Tibial nerve (tissue), 4 donors: Measurements from ENCODE around the gene ITGAD. TPM values are rescaled to one million over a fixed set of nuclear protein-coding genes. Genes with fewer than 3 reads are reported as not detected.
A peak's percentile ranks its signal among the peaks of the same experiment; 100 is the strongest.

Source experiments
- DNase-seq, 2 donors: peaks; one replicate each; pipeline ENCODE4 v3.0.0-alpha.2; 2019; ENCODE audit warnings: low spot score in 2 of 2
- H3K27ac ChIP-seq, 4 donors: fragments of 200-600 bp; sonication (generic) in 3 of 4; one replicate each; pipeline ENCODE4 v1.5.1; 2017 to 2019; ENCODE audit warnings: mild to moderate bottlenecking in 1 of 4
- H3K27me3 ChIP-seq, 2 donors: fragments of 200-600 bp; sonication (generic) in 1 of 2; one replicate each; pipeline versions ENCODE4 v1.5.1 to v1.6.0; 2017 to 2019
- H3K36me3 ChIP-seq, 3 donors: fragments of 200-600 bp; sonication (generic); one replicate each; pipeline ENCODE4 v1.5.1; 2018 to 2019
- H3K4me1 ChIP-seq, 4 donors: fragments of 200-600 bp; sonication (generic) in 3 of 4; one replicate each; pipeline ENCODE4 v1.5.1; 2017 to 2019
- H3K4me3 ChIP-seq, 4 donors: fragments of 200-600 bp; sonication (generic) in 3 of 4; one replicate each; pipeline ENCODE4 v1.5.1; 2017 to 2019; ENCODE audit warnings: mild to moderate bottlenecking in 1 of 4, moderate library complexity in 1 of 4
- H3K9me3 ChIP-seq, 4 donors: fragments of 200-600 bp; sonication (generic) in 3 of 4; one replicate each; pipeline ENCODE4 v1.5.1; 2017 to 2019
- EP300 ChIP-seq, 2 donors: sonication (generic); formaldehyde crosslinking; IDR thresholded peaks; one replicate each; pipeline ENCODE4 v1.6.1; 2017; ENCODE audit warnings: antibody characterized with exemption in 2 of 2, mild to moderate bottlenecking in 1 of 2
- POLR2A ChIP-seq, 2 donors: fragments of 450-650 bp; IDR thresholded peaks; one replicate each; pipeline ENCODE4 v1.6.1; 2017; ENCODE audit warnings: antibody characterized with exemption in 2 of 2, mild to moderate bottlenecking in 2 of 2, moderate library complexity in 2 of 2
- WGBS, 2 donors: methylation state at CpG; one replicate each; pipeline ENCODE4 v1.1.5; 2018; 5-methylcytosine and 5-hydroxymethylcytosine counted together
- total RNA-seq, 4 donors: library from RNA; depleted of rRNA; stranded (reverse); fragments of >200 nt; gene quantifications; one replicate each; pipeline ENCODE4 v1.1.0, GENCODE V29; 2016
- TF ChIP-seq, protein P1 (sequence below), 5 experiments: fragments of 200-600 bp in 3 of 5; fragments of 450-650 bp in 2 of 5; sonication (generic) in 3 of 5; IDR thresholded peaks; one replicate each; pipeline ENCODE4 v1.5.1; 2016 to 2019; ENCODE audit warnings: antibody characterized with exemption in 5 of 5, mild to moderate bottlenecking in 3 of 5, moderate library complexity in 2 of 5

Gene ITGAD
- total RNA-seq, 4 donors from 2014 or later, result under 0.01 to 0.22 TPM; not detected in 2

DNA sequence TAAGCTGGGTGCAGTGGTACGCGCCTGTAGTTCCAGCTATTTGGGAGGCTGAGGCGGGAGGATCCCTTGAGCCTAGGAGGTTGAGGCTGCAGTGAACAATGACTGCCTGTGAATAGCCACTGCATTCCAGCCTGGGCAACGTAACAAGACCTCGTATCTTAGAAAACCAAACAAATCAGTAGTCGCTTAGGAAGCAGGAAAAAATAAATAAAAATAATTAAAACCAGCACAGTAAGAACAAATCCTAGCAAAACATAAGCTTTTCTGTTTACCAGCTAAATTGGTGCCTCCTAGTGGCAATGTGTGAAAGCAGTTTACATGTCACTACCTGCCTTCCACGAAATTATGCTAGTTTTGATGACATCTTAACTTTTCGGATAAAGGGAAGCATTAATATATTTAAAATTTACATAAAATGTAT lies 67.5 kb downstream of the ITGAD start:
- Histone ChIP-seq H3K9me3 (no peaks in the 10 kb centered on the region), H3K27ac (peak overlapping the region in 3 of 4 donors; percentile 85 to 100 (median 97)), H3K36me3 (peaks cover 0 to 48% (median 0%) of the 10 kb centered on the region in 3 donors), H3K4me1 (peaks cover 0 to 43% (median 20%) of the 10 kb centered on the region in 4 donors), H3K27me3 (no peaks in the 10 kb centered on the region), H3K4me3 (peak overlapping the region in 3 of 4 donors; percentile 19 to 97 (median 76))
- TF ChIP-seq EP300 (IDR thresholded peaks at IDR 0.05) (no peak), POLR2A (IDR thresholded peaks at IDR 0.05) (no peak)
- TF ChIP-seq, protein P1, sequence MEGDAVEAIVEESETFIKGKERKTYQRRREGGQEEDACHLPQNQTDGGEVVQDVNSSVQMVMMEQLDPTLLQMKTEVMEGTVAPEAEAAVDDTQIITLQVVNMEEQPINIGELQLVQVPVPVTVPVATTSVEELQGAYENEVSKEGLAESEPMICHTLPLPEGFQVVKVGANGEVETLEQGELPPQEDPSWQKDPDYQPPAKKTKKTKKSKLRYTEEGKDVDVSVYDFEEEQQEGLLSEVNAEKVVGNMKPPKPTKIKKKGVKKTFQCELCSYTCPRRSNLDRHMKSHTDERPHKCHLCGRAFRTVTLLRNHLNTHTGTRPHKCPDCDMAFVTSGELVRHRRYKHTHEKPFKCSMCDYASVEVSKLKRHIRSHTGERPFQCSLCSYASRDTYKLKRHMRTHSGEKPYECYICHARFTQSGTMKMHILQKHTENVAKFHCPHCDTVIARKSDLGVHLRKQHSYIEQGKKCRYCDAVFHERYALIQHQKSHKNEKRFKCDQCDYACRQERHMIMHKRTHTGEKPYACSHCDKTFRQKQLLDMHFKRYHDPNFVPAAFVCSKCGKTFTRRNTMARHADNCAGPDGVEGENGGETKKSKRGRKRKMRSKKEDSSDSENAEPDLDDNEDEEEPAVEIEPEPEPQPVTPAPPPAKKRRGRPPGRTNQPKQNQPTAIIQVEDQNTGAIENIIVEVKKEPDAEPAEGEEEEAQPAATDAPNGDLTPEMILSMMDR (IDR thresholded peaks at IDR 0.05), result peak; percentile 25 to 59 (median 37)
- 42 to 44% methylated on average over 8 of the region's 8 CpGs for WGBS, 2 donors
- no peak for DNase-seq

DNA sequence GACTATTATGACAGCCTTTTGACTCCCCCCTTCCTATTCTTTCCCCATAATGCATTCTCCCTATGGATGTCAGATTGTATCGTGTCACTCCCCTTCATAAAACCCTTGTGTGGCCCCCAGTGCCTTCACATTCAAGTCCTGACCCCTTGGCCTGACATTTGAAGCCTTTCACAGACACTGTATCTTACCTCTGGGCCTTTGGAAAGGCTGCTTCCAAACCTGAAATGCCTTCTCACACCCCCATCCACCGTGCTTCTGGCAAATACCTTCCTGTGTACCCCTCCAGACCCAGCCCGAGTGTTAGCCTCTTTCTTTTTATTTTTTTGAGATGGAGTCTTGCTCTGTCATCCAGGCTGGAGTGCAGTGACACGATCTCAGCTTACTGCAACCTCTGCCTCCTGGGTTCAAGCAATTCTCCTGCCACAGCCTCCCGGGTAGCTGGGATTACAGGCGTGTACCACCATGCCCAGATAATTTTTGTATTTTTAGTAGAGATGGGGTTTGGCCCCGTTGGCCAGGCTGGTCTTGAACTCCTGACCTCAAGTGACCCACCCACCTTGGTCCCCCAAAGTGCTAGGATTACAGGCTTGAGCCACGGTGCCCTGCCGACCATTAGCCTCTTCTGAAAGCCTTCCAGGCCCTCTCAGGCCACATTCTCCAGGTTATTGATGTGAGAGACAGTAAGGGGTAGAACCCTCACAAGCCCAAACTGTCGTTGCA lies 68.2 kb downstream of the ITGAD start:
- Histone ChIP-seq H3K27me3 (no peaks in the 10 kb centered on the region), H3K4me3 (no peak overlapping the region), H3K27ac (peak overlapping the region in 1 of 4 donors; percentile 85), H3K9me3 (no peaks in the 10 kb centered on the region), H3K36me3 (peaks cover 0 to 55% (median 0%) of the 10 kb centered on the region in 3 donors), H3K4me1 (peaks cover 0 to 36% (median 19%) of the 10 kb centered on the region in 4 donors)
- WGBS, 2 donors, result 87% methylated on average over 10 of the region's 10 CpGs
- no peak for TF ChIP-seq EP300 (IDR thresholded peaks at IDR 0.05)
- TF ChIP-seq, protein P1 (IDR thresholded peaks at IDR 0.05), result no peak
- TF ChIP-seq POLR2A (IDR thresholded peaks at IDR 0.05), result no peak
- DNase-seq, result no peak

DNA sequence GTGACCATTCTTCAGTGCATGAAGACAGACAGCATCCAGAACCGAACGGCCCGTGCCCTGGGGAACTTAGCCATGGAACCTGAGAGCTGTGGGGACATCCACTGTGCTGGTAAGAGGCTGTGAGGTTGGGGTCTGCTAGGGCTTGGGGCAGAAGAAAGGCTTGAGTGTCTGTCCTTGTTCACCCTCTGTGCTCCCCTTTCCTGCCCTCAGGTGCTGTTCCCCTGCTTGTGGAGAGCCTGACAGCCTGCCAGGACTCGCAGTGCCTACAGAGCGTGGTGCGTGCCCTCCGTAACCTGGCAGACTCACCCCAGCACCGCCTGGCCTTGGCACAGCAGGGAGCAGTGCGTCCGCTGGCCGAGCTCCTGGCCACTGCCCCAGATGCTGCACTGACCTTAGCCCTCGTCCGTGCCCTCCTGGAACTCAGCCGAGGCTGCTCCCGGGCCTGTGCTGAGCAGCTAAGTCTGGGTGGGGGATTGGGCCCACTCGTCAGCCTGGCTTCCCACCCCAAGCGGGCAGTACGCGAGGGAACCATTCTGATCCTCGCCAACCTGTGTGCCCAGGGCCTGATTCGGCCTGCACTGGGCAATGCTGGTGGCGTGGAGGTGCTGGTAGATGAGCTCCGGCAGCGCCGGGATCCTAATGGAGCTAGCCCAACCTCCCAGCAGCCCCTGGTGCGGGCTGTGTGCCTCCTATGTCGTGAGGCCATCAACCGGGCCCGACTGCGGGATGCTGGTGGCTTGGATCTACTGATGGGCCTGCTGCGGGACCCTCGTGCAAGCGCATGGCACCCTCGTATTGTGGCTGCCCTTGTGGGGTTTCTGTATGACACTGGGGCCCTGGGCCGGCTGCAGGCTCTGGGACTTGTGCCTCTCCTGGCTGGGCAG lies 69.0 kb downstream of the ITGAD start:
- no peak overlapping the region for H3K4me3 ChIP-seq
- peaks cover 0 to 28% (median 12%) of the 10 kb centered on the region in 4 donors for H3K4me1 ChIP-seq
- no peak for DNase-seq
- no peak for TF ChIP-seq POLR2A (IDR thresholded peaks at IDR 0.05)
- TF ChIP-seq EP300 (IDR thresholded peaks at IDR 0.05), result no peak
- TF ChIP-seq, protein P1 (IDR thresholded peaks at IDR 0.05), result no peak
- no peak overlapping the region for H3K27ac ChIP-seq
- no peaks in the 10 kb centered on the region for H3K27me3 ChIP-seq
- WGBS, 2 donors, result 92 to 94% methylated on average over 20 to 24 of the region's 35 CpGs
- peaks cover 0 to 55% (median 0%) of the 10 kb centered on the region in 3 donors for H3K36me3 ChIP-seq
- H3K9me3 ChIP-seq, result no peaks in the 10 kb centered on the region

DNA sequence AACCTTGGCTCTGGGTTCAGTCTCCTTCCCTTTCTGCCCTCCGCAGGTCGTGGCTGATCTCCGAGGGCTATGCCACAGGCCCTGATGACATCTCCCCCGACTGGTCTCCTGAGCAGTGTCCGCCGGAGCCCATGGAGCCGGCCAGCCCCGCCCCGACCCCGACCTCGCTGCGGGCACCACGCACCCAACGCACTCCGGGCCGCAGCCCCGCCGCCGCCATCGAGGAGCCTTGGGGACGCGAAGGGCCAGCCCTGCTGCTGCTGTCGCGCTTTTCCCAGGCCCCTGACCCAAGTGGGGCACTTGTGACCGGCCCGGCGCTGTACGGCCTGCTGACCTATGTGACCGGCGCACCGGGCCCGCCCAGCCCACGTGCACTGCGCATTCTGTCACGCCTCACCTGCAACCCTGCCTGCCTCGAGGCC lies 71.2 kb downstream of the ITGAD start:
- Histone ChIP-seq H3K4me1 (peaks cover 0 to 15% (median 4%) of the 10 kb centered on the region in 4 donors), H3K4me3 (no peak overlapping the region), H3K9me3 (no peaks in the 10 kb centered on the region), H3K27me3 (no peaks in the 10 kb centered on the region), H3K27ac (no peak overlapping the region), H3K36me3 (peaks cover 0 to 58% (median 0%) of the 10 kb centered on the region in 3 donors)
- TF ChIP-seq, protein P1 (IDR thresholded peaks at IDR 0.05), result no peak
- no peak for TF ChIP-seq POLR2A (IDR thresholded peaks at IDR 0.05)
- TF ChIP-seq EP300 (IDR thresholded peaks at IDR 0.05), result no peak
- no peak for DNase-seq
- WGBS, 2 donors, result 90 to 98% methylated on average over 25 to 36 of the region's 36 CpGs
